HUES64 (cell line): ENCODE data around the gene LRRC53. TPM values are rescaled to one million over a fixed set of nuclear protein-coding genes. Genes with fewer than 3 reads are reported as not detected.

Experiments used
- H3K27ac ChIP-seq: 2 replicates; pipeline ENCODE4 v1.7.0; 2013; ENCODE audit warnings: low read depth, low read length, inconsistent platforms
- H3K27me3 ChIP-seq: 2 replicates; pipeline ENCODE4 v1.6.1; 2013; ENCODE audit warnings: mild to moderate bottlenecking, low read length; ENCODE audit not compliant: insufficient read depth
- H3K36me3 ChIP-seq: 2 replicates; pipeline ENCODE4 v1.6.1; 2013; ENCODE audit warnings: mild to moderate bottlenecking, low read length; ENCODE audit not compliant: insufficient read depth
- H3K4me1 ChIP-seq: 2 replicates; pipeline ENCODE4 v1.6.1; 2013; ENCODE audit warnings: mild to moderate bottlenecking, low read length, moderate library complexity; ENCODE audit not compliant: insufficient read depth
- H3K4me3 ChIP-seq: 2 replicates; pipeline ENCODE4 v1.5.1; 2013; ENCODE audit warnings: mild to moderate bottlenecking, low read length, moderate library complexity
- H3K9ac ChIP-seq: 2 replicates; pipeline ENCODE4 v1.6.1; 2013; ENCODE audit warnings: mild to moderate bottlenecking, low read depth, low read length
- H3K9me3 ChIP-seq: 2 replicates; pipeline ENCODE4 v1.6.1; 2013; ENCODE audit warnings: low read depth, low read length; ENCODE audit not compliant: insufficient read depth
- WGBS: fragments of 150-250, 120-280 bp; methylation state at CpG from one replicate; pipeline ENCODE4 v1.1.7; 2013; ENCODE audit warnings: missing lambda C conversion rate; 5-methylcytosine and 5-hydroxymethylcytosine counted together
- polyA plus RNA-seq, 2 experiments: library from polyadenylated mRNA; stranded (reverse); fragments of 50-300 nt; gene quantifications; one replicate each; pipeline ENCODE4 v1.2.3, GENCODE V29; 2013

LRRC53 gene
- not detected for polyA plus RNA-seq (2013, experiment 1 of 2)
- polyA plus RNA-seq (2013, experiment 2 of 2), result not detected

GRCh38 chr1:74512170-74512915 lies at the start of gene LRRC53:
LRRC53 (minus strand) TSS chr1:74512611; CDS start chr1:74483349, 29,262 bp downstream.
- Histone ChIP-seq H3K27ac (no peak within 1 kb of the TSS), H3K4me3 (no peak within 1 kb of the TSS), H3K9me3 (no peaks in the 10 kb centered on the region), H3K4me1 (no peaks in the 10 kb centered on the region), H3K9ac (no peak within 1 kb of the TSS), H3K36me3 (no peaks in the 10 kb centered on the region), H3K27me3 (no peaks in the 10 kb centered on the region)
- 77% methylated on average over 2 of the region's 2 CpGs for WGBS

GRCh38 chr1:74549932-74550331 lies 37.5 kb upstream of the LRRC53 start:
- Histone ChIP-seq H3K27ac (no peak overlapping the region), H3K9me3 (no peaks in the 10 kb centered on the region), H3K9ac (no peak overlapping the region), H3K4me1 (no peaks in the 10 kb centered on the region), H3K27me3 (no peaks in the 10 kb centered on the region), H3K4me3 (no peak overlapping the region), H3K36me3 (no peaks in the 10 kb centered on the region)
- WGBS, result 95% methylated on average over 2 of the region's 2 CpGs

DNA sequence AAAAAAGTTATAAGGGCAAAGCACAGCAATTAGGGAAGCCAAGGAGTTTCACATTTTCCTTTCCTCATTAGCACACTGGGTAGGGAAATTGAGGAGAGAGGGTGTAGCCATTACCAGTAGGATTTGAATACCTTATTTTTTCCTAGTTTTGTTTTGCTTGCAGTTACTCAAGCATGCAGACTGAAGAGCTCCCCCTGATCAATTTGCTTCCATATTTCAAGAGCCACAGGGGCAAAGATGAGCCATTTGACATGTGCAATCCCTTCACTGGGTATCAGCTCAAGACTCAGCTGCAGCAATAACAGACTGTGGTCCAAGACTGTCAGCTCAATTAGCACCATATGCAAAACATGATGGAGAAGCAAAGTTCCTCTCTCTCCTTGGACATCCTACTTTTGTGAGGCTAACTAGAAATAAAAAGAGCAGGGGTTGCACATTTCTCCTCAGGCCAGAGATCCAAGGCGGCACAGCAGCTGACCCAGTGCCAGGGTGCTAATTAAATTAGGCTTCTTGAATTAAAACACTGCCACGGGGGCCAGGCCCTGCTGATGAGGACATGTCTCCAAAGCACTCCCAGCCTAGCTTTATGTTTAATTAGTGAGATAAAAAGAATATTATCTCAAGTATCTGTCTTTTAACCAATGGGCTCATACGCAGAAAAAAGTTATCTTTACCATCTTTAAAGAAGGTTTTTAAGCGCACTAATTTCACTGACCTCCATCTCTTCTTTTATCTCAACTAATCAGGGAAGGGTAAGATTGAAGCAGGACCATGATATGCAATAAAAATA lies 36.7 kb upstream of the LRRC53 start:
- Histone ChIP-seq H3K4me3 (no peak overlapping the region), H3K4me1 (no peaks in the 10 kb centered on the region), H3K9me3 (no peaks in the 10 kb centered on the region), H3K9ac (no peak overlapping the region), H3K36me3 (no peaks in the 10 kb centered on the region), H3K27ac (no peak overlapping the region), H3K27me3 (no peaks in the 10 kb centered on the region)
- WGBS, result 90% methylated on average over 4 of the region's 4 CpGs

- H3K4me3 ChIP-seq, result no peak overlapping the region
- WGBS, result 99% methylated on average over 2 of the region's 2 CpGs
- no peaks in the 10 kb centered on the region for H3K36me3 ChIP-seq
- H3K27ac ChIP-seq, result no peak overlapping the region
- H3K4me1 ChIP-seq, result no peaks in the 10 kb centered on the region
- no peak overlapping the region for H3K9ac ChIP-seq
- no peaks in the 10 kb centered on the region for H3K27me3 ChIP-seq
- H3K9me3 ChIP-seq, result no peaks in the 10 kb centered on the region
Measured at GRCh38 chr1:74545821-74546220, 33.4 kb upstream of the LRRC53 start.

- 83% methylated on average over 2 of the region's 3 CpGs for WGBS
- H3K4me1 ChIP-seq, result no peaks in the 10 kb centered on the region
Measured at GRCh38 chr1:74534241-74534640, 21.8 kb upstream of the LRRC53 start.

GRCh38 chr1:74531796-74532195 lies 19.4 kb upstream of the LRRC53 start:
- 93% methylated on average over 1 of the region's 1 CpG for WGBS
- Histone ChIP-seq H3K36me3 (no peaks in the 10 kb centered on the region), H3K9ac (no peak overlapping the region), H3K4me1 (no peaks in the 10 kb centered on the region), H3K9me3 (no peaks in the 10 kb centered on the region), H3K27me3 (no peaks in the 10 kb centered on the region), H3K4me3 (no peak overlapping the region), H3K27ac (no peak overlapping the region)

More at GRCh38 chr1:74534241-74534640, 21.8 kb upstream of the LRRC53 start:
- Histone ChIP-seq H3K9ac (no peak overlapping the region), H3K27ac (no peak overlapping the region), H3K9me3 (no peaks in the 10 kb centered on the region), H3K27me3 (no peaks in the 10 kb centered on the region), H3K4me3 (no peak overlapping the region), H3K36me3 (no peaks in the 10 kb centered on the region)

GRCh38 chr1:74530892-74531291 lies 18.5 kb upstream of the LRRC53 start:
- Histone ChIP-seq H3K9me3 (no peaks in the 10 kb centered on the region), H3K9ac (no peak overlapping the region), H3K4me3 (no peak overlapping the region), H3K4me1 (peaks cover 1% of the 10 kb centered on the region; the same call in 1 of the 2 replicates), H3K27ac (no peak overlapping the region), H3K36me3 (no peaks in the 10 kb centered on the region), H3K27me3 (no peaks in the 10 kb centered on the region)

DNA sequence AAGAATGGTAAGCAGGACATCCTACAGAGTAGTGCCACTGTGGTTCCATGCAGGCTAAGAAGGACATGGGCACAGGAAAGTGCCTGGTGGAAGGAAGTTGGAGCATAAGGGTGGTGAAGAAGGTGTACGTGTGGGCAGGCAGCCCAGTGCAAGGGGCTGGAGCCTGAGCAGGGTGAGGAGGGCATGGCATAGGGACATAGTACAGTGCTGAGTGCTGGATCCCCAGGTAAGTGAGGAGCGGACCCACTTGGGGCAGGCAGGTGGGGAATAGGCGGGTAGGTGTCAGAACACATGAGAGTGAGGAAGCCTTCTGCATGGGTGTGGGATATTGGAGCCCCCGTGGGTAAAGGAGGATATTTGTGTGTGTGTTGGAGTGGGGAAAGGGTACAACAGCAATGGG lies 15.7 kb upstream of the LRRC53 start:
- H3K4me3 ChIP-seq, result no peak overlapping the region
- H3K4me1 ChIP-seq, result peaks cover 26% of the 10 kb centered on the region
- H3K27me3 ChIP-seq, result no peaks in the 10 kb centered on the region
- H3K27ac ChIP-seq, result no peak overlapping the region
- H3K9me3 ChIP-seq, result no peaks in the 10 kb centered on the region
- no peak overlapping the region for H3K9ac ChIP-seq
- no peaks in the 10 kb centered on the region for H3K36me3 ChIP-seq
- WGBS, result 94% methylated on average over 4 of the region's 4 CpGs

DNA sequence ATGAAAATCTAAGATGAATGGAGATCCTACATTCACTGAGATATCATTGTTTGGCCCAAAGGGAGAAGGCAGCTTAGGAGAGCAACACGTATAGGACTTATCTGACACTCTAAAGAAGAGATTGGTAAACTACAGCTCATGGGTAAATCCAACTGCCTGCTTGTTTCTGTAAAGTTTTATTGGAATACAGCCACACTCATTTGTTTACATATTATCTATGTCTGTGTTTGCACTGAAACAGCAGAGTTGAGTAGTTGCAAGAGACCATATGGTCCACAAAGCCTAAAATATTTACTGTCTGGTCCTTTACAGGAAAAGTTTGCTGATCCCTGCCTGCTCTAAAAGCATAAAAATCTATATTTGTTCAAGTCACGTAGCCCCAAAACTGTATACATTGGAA lies 14.3 kb upstream of the LRRC53 start:
- H3K27ac ChIP-seq, result no peak overlapping the region
- H3K27me3 ChIP-seq, result no peaks in the 10 kb centered on the region
- H3K36me3 ChIP-seq, result no peaks in the 10 kb centered on the region
- no peak overlapping the region for H3K4me3 ChIP-seq
- WGBS, result 89% methylated on average over 2 of the region's 2 CpGs
- H3K9me3 ChIP-seq, result no peaks in the 10 kb centered on the region
- peaks cover 40% of the 10 kb centered on the region for H3K4me1 ChIP-seq
- H3K9ac ChIP-seq, result no peak overlapping the region

DNA sequence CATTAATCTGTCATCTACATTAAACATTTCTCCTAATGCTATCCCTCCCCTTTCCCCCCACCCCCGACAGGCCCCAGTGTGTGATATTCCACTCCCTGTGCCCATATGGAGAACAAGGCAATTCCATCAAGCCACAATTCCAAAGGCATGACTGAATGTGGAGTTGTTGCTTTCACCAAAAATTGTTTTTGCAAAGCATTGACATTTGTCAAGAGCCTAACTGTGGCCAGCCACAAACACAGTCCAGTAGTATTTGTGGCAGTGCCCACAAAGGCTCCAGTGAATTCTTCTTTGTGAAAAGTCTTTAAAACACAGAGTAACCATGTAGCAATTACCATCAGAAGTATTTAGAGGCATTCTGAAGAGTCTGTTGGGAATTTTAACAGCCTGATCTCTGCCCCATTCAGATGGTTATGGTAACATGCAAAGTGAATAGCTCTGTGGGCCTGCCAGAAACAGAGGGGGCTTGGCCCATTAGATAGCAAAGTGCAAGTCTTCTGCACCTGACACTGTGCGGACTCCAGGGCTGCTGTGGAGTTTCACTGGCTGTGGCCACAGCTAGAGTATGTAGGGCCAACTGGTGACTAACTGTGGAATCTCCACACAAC lies 11.6 kb upstream of the LRRC53 start:
- Histone ChIP-seq H3K27ac (peak overlapping the region; percentile 47; the same call in 1 of the 2 replicates), H3K9me3 (no peaks in the 10 kb centered on the region), H3K36me3 (no peaks in the 10 kb centered on the region), H3K27me3 (no peaks in the 10 kb centered on the region), H3K4me3 (no peak overlapping the region), H3K4me1 (peaks cover 46% of the 10 kb centered on the region), H3K9ac (no peak overlapping the region)
- WGBS, result 65% methylated on average over 2 of the region's 2 CpGs

DNA sequence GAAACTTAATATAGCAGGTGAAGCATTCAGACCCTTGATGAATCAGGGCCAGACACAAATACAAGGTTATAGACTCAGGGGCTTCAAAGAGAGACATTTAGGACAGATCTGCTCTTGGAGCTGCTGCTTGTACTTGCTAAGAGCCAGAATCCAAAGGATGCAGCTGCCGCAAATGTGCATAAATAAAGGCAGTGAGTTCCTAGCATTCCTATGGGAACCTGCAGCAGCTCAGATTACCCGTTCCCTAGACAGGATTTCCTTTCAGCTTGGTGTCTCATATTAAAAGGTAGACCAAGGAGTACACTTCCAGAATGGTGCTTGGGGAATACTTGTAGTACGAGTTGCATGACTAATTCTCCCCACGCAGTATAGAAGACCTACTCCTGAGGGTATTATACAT lies 9.7 kb upstream of the LRRC53 start:
- Histone ChIP-seq H3K36me3 (no peaks in the 10 kb centered on the region), H3K27ac (peak overlapping the region; percentile 39), H3K9ac (no peak overlapping the region), H3K4me3 (no peak overlapping the region; the same call in 1 of the 2 replicates), H3K9me3 (no peaks in the 10 kb centered on the region), H3K4me1 (peaks cover 46% of the 10 kb centered on the region), H3K27me3 (no peaks in the 10 kb centered on the region)
- whole genome bisulfite sequencing, result 38% methylated on average over 4 of the region's 4 CpGs
